BJ (cell line): ENCODE measurements around the gene KMT5C. TPM values are rescaled to one million over a fixed set of nuclear protein-coding genes. Genes with fewer than 3 reads are reported as not detected.

Experiments used
- CTCF ChIA-PET: fragments of 350-600 bp; formaldehyde crosslinking; extraction: SDS; loops from one replicate; lab custom pipeline; 2021; ENCODE audit warnings: antibody characterized with exemption, inconsistent platforms; lab: Yijun Ruan, JAX
- POLR2A ChIA-PET: fragments of 300-600 bp; sonication (Branson Sonifier 250); formaldehyde crosslinking; extraction: SDS; loops from one replicate; lab custom pipeline; 2021; ENCODE audit warnings: antibody characterized with exemption; lab: Charles Lee
- DNase-seq: peaks from one replicate; pipeline ENCODE4 v3.0.0-alpha.2; 2011; ENCODE audit warnings: low read depth
- H3K27me3 ChIP-seq: 2 replicates; pipeline ENCODE4 v1.6.0; 2011; ENCODE audit warnings: low read length; ENCODE audit not compliant: control insufficient read depth, insufficient read depth
- H3K36me3 ChIP-seq: 2 replicates; pipeline ENCODE4 v1.5.1; 2011; ENCODE audit warnings: low read length; ENCODE audit not compliant: control insufficient read depth, insufficient read depth
- H3K4me3 ChIP-seq: 2 replicates; pipeline ENCODE4 v1.5.1; 2011; ENCODE audit warnings: low read depth, mild to moderate bottlenecking, control low read depth, low read length
- CTCF ChIP-seq: IDR thresholded peaks from 2 replicates; pipeline ENCODE4 v1.5.1; 2011; ENCODE audit warnings: low read depth, mild to moderate bottlenecking, control low read depth, inconsistent platforms, low read length, moderate library complexity; ENCODE audit not compliant: insufficient read depth
- polyA plus RNA-seq: library from polyadenylated mRNA; depleted of rRNA; stranded (reverse); fragments of >200 nt; gene quantifications from 2 replicates; pipeline ENCODE4 v1.2.3, GENCODE V29; 2011

KMT5C gene
- polyA plus RNA-seq, 1 experiment: 6.4 TPM

- no peak for TF ChIP-seq CTCF
- Histone ChIP-seq H3K27me3 (no peaks in the 10 kb centered on the region), H3K36me3 (no peaks in the 10 kb centered on the region; the same call in 1 of the 2 replicates), H3K4me3 (no peak overlapping the region)
- DNase-seq: no peak
- CTCF ChIA-PET: no interaction called here
- POLR2A ChIA-PET: interaction anchor here (0.6 kb wide), 1 partner anchor 43 kb away, joined by 6 read pairs; no protein-coding TSS in a partner anchor
These were observed 22.7 kb downstream of the KMT5C start for GRCh38 chr19:55362174-55362989.

- H3K27me3 ChIP-seq: no peaks in the 10 kb centered on the region
- DNase-seq: no peak
- ChIA-PET POLR2A (interaction anchor here (0.6 kb wide), 1 partner anchor 42 kb away, joined by 6 read pairs; no protein-coding TSS in a partner anchor), CTCF (interaction anchor here (0.7 kb wide), 1 partner anchor 71 kb away, joined by 3 read pairs; no protein-coding TSS in a partner anchor)
- H3K36me3 ChIP-seq: no peaks in the 10 kb centered on the region; the same call in 1 of the 2 replicates
- H3K4me3 ChIP-seq: no peak within 1 kb of the TSS
- TF ChIP-seq CTCF: no peak
These were observed 23.5 kb downstream of the KMT5C start, which contains the start of gene GARIN5B for GRCh38 chr19:55362990-55363716. GARIN5B (minus strand) TSS chr19:55363260; CDS start chr19:55363066, 194 bp downstream.

GRCh38 chr19:55365245-55365644, 25.6 kb downstream of the KMT5C start:
- no peak for TF ChIP-seq CTCF
- POLR2A ChIA-PET: no interaction called here
- Histone ChIP-seq H3K36me3 (no peaks in the 10 kb centered on the region; the same call in 1 of the 2 replicates), H3K27me3 (no peaks in the 10 kb centered on the region), H3K4me3 (no peak overlapping the region)
- no peak for DNase-seq
- CTCF ChIA-PET: interaction anchor here (1.2 kb wide), 1 partner anchor 21 kb away, joined by 3 read pairs; no protein-coding TSS in a partner anchor

GRCh38 chr19:55365964-55366363, 26.3 kb downstream of the KMT5C start:
- Histone ChIP-seq H3K27me3 (no peaks in the 10 kb centered on the region), H3K36me3 (no peaks in the 10 kb centered on the region; the same call in 1 of the 2 replicates), H3K4me3 (no peak overlapping the region)
- no peak for TF ChIP-seq CTCF
- ChIA-PET POLR2A (interaction anchor here (1.1 kb wide), 1 partner anchor 26 kb away, joined by 3 read pairs; the partner anchor contains the start of gene KMT5C), CTCF (no interaction called here)
- DNase-seq: no peak
